B cell (primary cell): ENCODE data around the gene CMTR1. TPM values are rescaled to one million over a fixed set of nuclear protein-coding genes. Genes with fewer than 3 reads are reported as not detected.

Source experiments
- ATAC-seq: fragments of 200-7000 bp; cut with Tn5 transposase; one replicate; pipeline ENCODE4 v1.10.0; 2021; ENCODE audit warnings: low read depth, mild to moderate bottlenecking, moderate number of reproducible peaks, moderate library complexity
- CTCF ChIA-PET: fragments of 350-600 bp; sonication (Branson Sonifier 250); formaldehyde crosslinking; loops from one replicate; lab custom pipeline; 2021; ENCODE audit warnings: antibody characterized with exemption, inconsistent platforms; lab: Charles Lee
- POLR2A ChIA-PET: fragments of 350-600 bp; sonication (Branson Sonifier 250); formaldehyde crosslinking; loops from one replicate; lab custom pipeline; 2021; ENCODE audit warnings: antibody characterized with exemption; lab: Charles Lee
- DNase-seq: peaks from one replicate; pipeline ENCODE4 v3.0.0; 2013
- H2AFZ ChIP-seq: 2 replicates; pipeline ENCODE4 v1.6.1; 2012; ENCODE audit warnings: mild to moderate bottlenecking, low read depth, low read length; ENCODE audit not compliant: insufficient read depth, poor library complexity, severe bottlenecking
- H3K27ac ChIP-seq, 2 donors: 1 replicate in 1 of 2; 2 replicates in 1 of 2; pipeline ENCODE4 v1.5.1; 2012 to 2013; ENCODE audit warnings: low read length in 2 of 2, mild to moderate bottlenecking in 2 of 2, moderate library complexity in 1 of 2
- H3K27me3 ChIP-seq, 4 experiments: fragments of 200-600 bp in 1 of 4; sonication (generic) in 1 of 4; replicated peaks in 1 of 4; 1 replicate in 2 of 4; 2 replicates in 2 of 4; pipeline versions ENCODE4 v1.6.1 to v1.7.0; 2013 to 2016; ENCODE audit warnings: low read length in 3 of 4, mild to moderate bottlenecking in 2 of 4, mixed read lengths in 1 of 4, moderate library complexity in 1 of 4; ENCODE audit not compliant: insufficient read depth in 4 of 4, control insufficient read depth in 3 of 4; ENCODE audit errors: control extremely low read depth in 1 of 4
- H3K36me3 ChIP-seq, 2 experiments: replicated peaks in 1 of 2; 1 replicate in 1 of 2; 2 replicates in 1 of 2; pipeline versions ENCODE4 v1.6.1 to v1.7.1; 2013; ENCODE audit warnings: low read length in 1 of 2; ENCODE audit not compliant: insufficient read depth in 2 of 2, control insufficient read depth in 1 of 2; ENCODE audit errors: control extremely low read depth in 1 of 2, extremely low read depth in 1 of 2
- H3K4me1 ChIP-seq, 2 donors: fragments of 200-600 bp in 1 of 2; sonication (generic) in 1 of 2; 1 replicate in 1 of 2; 2 replicates in 1 of 2; pipeline versions ENCODE4 v1.5.1 to v1.6.1; 2013 to 2017; ENCODE audit warnings: low read length in 2 of 2; ENCODE audit not compliant: control insufficient read depth in 2 of 2, insufficient read depth in 2 of 2
- H3K4me2 ChIP-seq: replicated peaks from 2 replicates; pipeline ENCODE3; 2012; ENCODE audit warnings: mild to moderate bottlenecking, low read depth, low read length; ENCODE audit not compliant: poor library complexity, severe bottlenecking
- H3K4me3 ChIP-seq, 5 experiments: fragments of 200-600 bp in 1 of 5; sonication (generic) in 1 of 5; 1 replicate in 3 of 5; 2 replicates in 2 of 5; pipeline versions ENCODE4 v1.5.1 to v1.7.0; 2011 to 2016; ENCODE audit warnings: low read length in 4 of 5, mild to moderate bottlenecking in 4 of 5, low read depth in 2 of 5, control low read depth in 1 of 5, moderate library complexity in 1 of 5; ENCODE audit not compliant: insufficient read depth in 1 of 5; ENCODE audit errors: control extremely low read depth in 1 of 5, extremely low read depth in 1 of 5
- H3K79me2 ChIP-seq: fragments of 200-600 bp; sonication (generic); one replicate; pipeline ENCODE4 v1.6.0; 2016; ENCODE audit warnings: low read length; ENCODE audit not compliant: control insufficient read depth, insufficient read depth
- H3K9ac ChIP-seq: fragments of 200-600 bp; sonication (generic); 2 replicates; pipeline ENCODE4 v1.6.1; 2017; ENCODE audit warnings: mild to moderate bottlenecking, low read length, moderate library complexity
- H3K9me3 ChIP-seq, 3 donors: one replicate each; pipeline versions ENCODE4 v1.6.1 to v1.7.1; 2013; ENCODE audit warnings: low read length in 2 of 3; ENCODE audit not compliant: control insufficient read depth in 2 of 3, insufficient read depth in 1 of 3; ENCODE audit errors: control extremely low read depth in 1 of 3
- H4K20me1 ChIP-seq: 2 replicates; pipeline ENCODE4 v1.6.0; 2012; ENCODE audit warnings: mild to moderate bottlenecking, low read length; ENCODE audit not compliant: insufficient read depth, control insufficient read depth, poor library complexity, severe bottlenecking
- H3K27ac Mint-ChIP-seq: one replicate; pipeline ENCODE4 v1.8.0; 2021; ENCODE audit warnings: mixed read lengths
- H3K27me3 Mint-ChIP-seq: one replicate; pipeline ENCODE4 v1.8.0; 2021; ENCODE audit warnings: mixed read lengths
- H3K4me1 Mint-ChIP-seq: one replicate; pipeline ENCODE4 v1.8.0; 2021; ENCODE audit warnings: mixed read lengths
- H3K4me3 Mint-ChIP-seq: one replicate; pipeline ENCODE4 v1.8.0; 2021; ENCODE audit warnings: mixed read lengths
- H3K9me3 Mint-ChIP-seq: one replicate; pipeline ENCODE4 v1.8.0; 2022; ENCODE audit warnings: mixed read lengths; ENCODE audit not compliant: insufficient read depth
- CTCF ChIP-seq: fragments of 200-600 bp; IDR thresholded peaks from one replicate; pipeline ENCODE4 v1.8.0; 2022; ENCODE audit warnings: antibody characterized with exemption, mild to moderate bottlenecking
- EZH2 ChIP-seq: IDR thresholded peaks from 2 replicates; pipeline ENCODE4 v1.6.1; 2012; ENCODE audit warnings: borderline replicate concordance, low read depth, mild to moderate bottlenecking, moderate library complexity, low read length; ENCODE audit not compliant: insufficient read depth, poor library complexity, severe bottlenecking
- WGBS: methylation state at CpG from one replicate; pipeline ENCODE4 v1.1.5; 2013; ENCODE audit warnings: missing lambda C conversion rate; ENCODE audit not compliant: insufficient coverage; 5-methylcytosine and 5-hydroxymethylcytosine counted together
- intact Hi-C: fragments of 100-400 bp; cut with micrococcal nuclease; formaldehyde crosslinking; loops from one replicate; pipeline ENCODE4 v1.10.0; 2022
- polyA plus RNA-seq: library from polyadenylated mRNA; depleted of rRNA; stranded (reverse); fragments of >200 nt; gene quantifications from 2 replicates; pipeline ENCODE4 v1.2.3, GENCODE V29; 2012
- total RNA-seq, 2 donors: library from RNA; stranded (reverse); fragments of 120-200 nt in 1 of 2; gene quantifications; 1 replicate in 1 of 2; 2 replicates in 1 of 2; pipeline versions ENCODE4 v1.2.3 to v1.2.4, GENCODE V29; 2013 to 2022

The CMTR1 gene
- total and polyA plus RNA-seq, 2 donors (not counting 1 experiment from before 2014, with no cell fraction given) = 46.0 to 82.9 TPM

DNA sequence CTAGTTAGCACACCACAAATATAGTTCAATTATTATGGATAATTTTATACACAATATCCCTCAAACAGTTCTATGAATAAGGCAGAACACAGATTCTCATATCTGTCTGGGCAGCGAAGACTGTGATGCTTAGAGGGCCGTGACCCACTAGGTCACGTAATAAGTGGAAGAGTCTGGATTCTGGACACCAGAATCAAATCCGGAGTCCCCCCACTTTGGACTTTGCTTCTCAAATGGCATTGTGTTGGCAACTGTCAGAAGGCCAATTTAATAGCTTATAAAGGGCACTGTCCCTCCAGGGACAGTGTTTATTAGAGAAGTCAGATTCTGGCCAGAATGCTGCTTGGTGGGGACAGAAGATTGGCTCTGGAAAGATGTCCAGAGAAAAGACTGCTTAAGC lies 73.5 kb downstream of the CMTR1 start:
- peaks cover 33 to 38% of the 10 kb centered on the region in 2 donors for H3K4me1 ChIP-seq

DNA sequence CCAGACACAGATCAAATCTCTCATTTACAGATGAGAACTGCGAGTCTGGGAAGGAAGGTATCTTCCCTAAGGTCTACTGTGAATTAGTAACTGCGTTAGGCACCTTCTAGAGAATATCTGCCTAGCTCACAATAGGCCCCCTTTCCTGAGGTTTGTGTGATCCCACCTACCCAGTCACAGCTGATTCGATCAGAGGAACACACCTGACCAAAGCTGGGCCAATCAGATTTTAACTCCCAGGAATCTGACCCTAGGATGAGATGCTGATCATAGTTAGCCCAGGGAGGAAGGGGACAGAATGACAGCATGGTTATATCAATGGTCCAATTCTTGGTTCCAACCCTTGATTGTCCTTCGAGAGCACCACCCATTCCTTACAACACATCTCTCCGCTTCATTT lies 74.1 kb downstream of the CMTR1 start:
- TF ChIP-seq EZH2 (no peak), CTCF (no peak)
- Histone ChIP-seq H3K9me3 (no peaks in the 10 kb centered on the region), H3K27ac (no peak overlapping the region), H3K4me1 (peaks cover 27 to 32% of the 10 kb centered on the region in 2 donors), H3K27me3 (no peaks in the 10 kb centered on the region), H3K36me3 (no peaks in the 10 kb centered on the region), H4K20me1 (no peaks in the 10 kb centered on the region), H3K4me3 (no peak overlapping the region), H3K9ac (no peak overlapping the region), H3K4me2 (no peak overlapping the region), H2AFZ (no peak overlapping the region), H3K79me2 (no peaks in the 10 kb centered on the region)
- no peak overlapping the region for H3K27ac Mint-ChIP-seq
- intact Hi-C loops = no loop called here
- ChIA-PET POLR2A (no interaction called here), CTCF (no interaction called here)
- DNase-seq = no peak
- H3K4me1 Mint-ChIP-seq = peaks cover 29% of the 10 kb centered on the region
- ATAC-seq = no peak
- no peak overlapping the region for H3K4me3 Mint-ChIP-seq
- H3K27me3 Mint-ChIP-seq = no peaks in the 10 kb centered on the region
- H3K9me3 Mint-ChIP-seq = no peaks in the 10 kb centered on the region
- WGBS = 100% methylated on average over 1 of the region's 5 CpGs

More for the DNA sequence above, 73.5 kb downstream of the CMTR1 start:
- H3K9me3 Mint-ChIP-seq = no peaks in the 10 kb centered on the region
- Histone ChIP-seq H2AFZ (no peak overlapping the region), H3K27me3 (no peaks in the 10 kb centered on the region), H3K36me3 (no peaks in the 10 kb centered on the region), H3K27ac (no peak overlapping the region), H3K9me3 (no peaks in the 10 kb centered on the region), H3K9ac (no peak overlapping the region), H3K4me2 (no peak overlapping the region), H3K4me3 (no peak overlapping the region), H3K79me2 (no peaks in the 10 kb centered on the region), H4K20me1 (no peaks in the 10 kb centered on the region)
- CTCF ChIA-PET = interaction anchor here (0.7 to 0.9 kb wide), 2 partner anchors 12 to 185 kb away, joined by 4 read pairs; no protein-coding TSS in a partner anchor
- no peak for ATAC-seq
- DNase-seq = no peak
- no peak overlapping the region for H3K4me3 Mint-ChIP-seq
- TF ChIP-seq EZH2 (no peak), CTCF (no peak)
- no peaks in the 10 kb centered on the region for H3K27me3 Mint-ChIP-seq
- H3K27ac Mint-ChIP-seq = no peak overlapping the region
- 81% methylated on average over 4 of the region's 4 CpGs for WGBS
- intact Hi-C loops = no loop called here
- H3K4me1 Mint-ChIP-seq = peaks cover 34% of the 10 kb centered on the region
- POLR2A ChIA-PET = no interaction called here
